ENCODE measurements around the gene JARID2. TPM values are rescaled to one million over a fixed set of nuclear protein-coding genes. Genes with fewer than 3 reads are reported as not detected.

JARID2 gene
- total and polyA plus RNA-seq, 2 of the 13 experiments (the other 11 are each of a cell fraction or from before 2014, with no cell fraction given) = 7.5 to 10.3 TPM

GRCh38 chr6:15242937-15243614 is 2.8 kb upstream of the JARID2 start:
- Histone ChIP-seq H3K36me3 (replicated peaks in 1 of 2; ENCODE audit: control insufficient read depth in 1 of 2, insufficient read depth in 2 of 2, low read length in 2 of 2) (no peaks in the 10 kb centered on the region), H3K27ac (ENCODE audit: extremely low read length, insufficient read depth, low read length) (no peak overlapping the region), H3K9ac (ENCODE audit: insufficient read depth, low read depth, low read length) (no peak overlapping the region), H3K9me3 (ENCODE audit: low read length) (no peaks in the 10 kb centered on the region), H3K4me3 (replicated peaks in 1 of 3; ENCODE audit: insufficient read depth in 1 of 3, low read depth in 2 of 3, low read length in 3 of 3) (no peak overlapping the region), H4K20me1 (ENCODE audit: insufficient read depth, low read length) (0 out of 2 replicates have a peak, but pooled peaks cover 6% of the 10 kb centered on the region), H3K4me2 (ENCODE audit: low read depth, low read length) (peak overlapping the region; percentile 52; the same call in 1 of the 2 replicates), H3K79me2 (ENCODE audit: insufficient read depth, low read length) (peaks cover 20% of the 10 kb centered on the region), H3K27me3 (ENCODE audit: control insufficient read depth in 1 of 2, insufficient read depth in 2 of 2, low read length in 2 of 2) (peaks cover 0 to 19% of the 10 kb centered on the region in 2 experiments; a peak in 3 of 5 replicates), H3K4me1 (ENCODE audit: insufficient read depth, low read length) (peaks cover 20% of the 10 kb centered on the region), H2AFZ (ENCODE audit: low read length) (no peak overlapping the region)
- DNase-seq (ENCODE audit: low spot score) (no peak), FAIRE-seq (no peak), ATAC-seq (no peak)
- CTCF ChIA-PET (ENCODE audit: low intra/inter-chr PET ratio, low total read pairs) = no interaction called here
- in situ Hi-C loops (cut with HindIII; ENCODE audit: extremely low pct_ligation_motif_present, low pct_unique_long_range_greater_than_20kb) (loop anchor here (25.0 kb wide), 1 partner anchor 1031 kb away; no protein-coding TSS in a partner anchor), intact Hi-C loops (cut with micrococcal nuclease; ENCODE audit: unreplicated experiment) (loop anchor here (10.0 kb wide), 2 partner anchors 208 to 1028 kb away; no protein-coding TSS in a partner anchor)
- POLR2A ChIA-PET = interaction anchor here (1.0 kb wide), 1 partner anchor 8 kb away, joined by 3 read pairs; no protein-coding TSS in a partner anchor
- no TSS peak for BruUV-seq (replicated peaks)
- 8% methylated on average over 1 of the region's 1 CpG for WGBS (ENCODE audit: low lambda C conversion rate)
- TF ChIP-seq, protein P1, sequence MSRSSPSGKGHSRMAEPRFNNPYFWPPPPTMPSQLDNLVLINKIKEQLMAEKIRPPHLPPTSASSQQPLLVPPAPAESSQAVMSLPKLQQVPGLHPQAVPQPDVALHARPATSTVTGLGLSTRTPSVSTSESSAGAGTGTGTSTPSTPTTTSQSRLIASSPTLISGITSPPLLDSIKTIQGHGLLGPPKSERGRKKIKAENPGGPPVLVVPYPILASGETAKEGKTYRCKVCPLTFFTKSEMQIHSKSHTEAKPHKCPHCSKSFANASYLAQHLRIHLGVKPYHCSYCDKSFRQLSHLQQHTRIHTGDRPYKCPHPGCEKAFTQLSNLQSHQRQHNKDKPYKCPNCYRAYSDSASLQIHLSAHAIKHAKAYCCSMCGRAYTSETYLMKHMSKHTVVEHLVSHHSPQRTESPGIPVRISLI (CRISPR knock-in tag; IDR thresholded peaks at IDR 0.05; ENCODE audit: borderline replicate concordance) = peak; percentile 27; the same call in 1 of the 2 replicates
- TF ChIP-seq CREB1 (IDR thresholded peaks at IDR 0.05) = no peak
- TF ChIP-seq CREB1 (CRISPR knock-in tag; IDR thresholded peaks at IDR 0.05) = peak; percentile 27; the same call in 1 of the 2 replicates
- TF ChIP-seq ESRRA (CRISPR knock-in tag; IDR thresholded peaks at IDR 0.05; ENCODE audit: low read depth) = no peak
- no peak for TF ChIP-seq ZNF230 (CRISPR knock-in tag; IDR thresholded peaks at IDR 0.05)
- no peak for TF ChIP-seq CTCF (CRISPR knock-in tag; IDR thresholded peaks at IDR 0.05)
- no peak for TF ChIP-seq ATF7-NPFF (CRISPR knock-in tag; IDR thresholded peaks at IDR 0.05; ENCODE audit: low read depth)

Measured in HepG2 (cell line).